Brain microvascular endothelial cell (primary cell): ENCODE measurements around the gene OAS3.
A peak's percentile ranks its signal among the peaks of the same experiment; 100 is the strongest.

Source experiments
- DNase-seq: peaks from one replicate; pipeline ENCODE4 v3.0.0-alpha.2; 2020
- H3K27ac ChIP-seq: fragments of 250-450 bp; sonication (Bioruptor Pico); 2 replicates; pipeline ENCODE4 v1.5.1; 2020; ENCODE audit warnings: mild to moderate bottlenecking, moderate library complexity
- H3K27me3 ChIP-seq: fragments of 250-450 bp; sonication (Bioruptor Pico); replicated peaks from 2 replicates; pipeline ENCODE4 v1.5.1; 2020; ENCODE audit warnings: mild to moderate bottlenecking
- H3K36me3 ChIP-seq: fragments of 250-450 bp; sonication (Bioruptor Pico); replicated peaks from 2 replicates; pipeline ENCODE4 v1.5.1; 2020; ENCODE audit warnings: mild to moderate bottlenecking
- H3K4me3 ChIP-seq: 2 replicates; pipeline ENCODE4 v1.5.1; 2011; ENCODE audit warnings: low read depth, mild to moderate bottlenecking, control low read depth, low read length, moderate library complexity
- in situ Hi-C: cut with HindIII; loops from 2 replicates; pipeline ENCODE4 v1.10.0; 2017; ENCODE audit warnings: low sequenced_read_pairs, low pct_ligation_motif_present
- TF ChIP-seq, protein P1 (sequence below): IDR thresholded peaks from 2 replicates; pipeline ENCODE4 v1.5.1; 2011; ENCODE audit warnings: low read depth, mild to moderate bottlenecking, moderate library complexity, low read length, control low read depth, inconsistent platforms; ENCODE audit errors: missing control alignments

Gene OAS3

DNA sequence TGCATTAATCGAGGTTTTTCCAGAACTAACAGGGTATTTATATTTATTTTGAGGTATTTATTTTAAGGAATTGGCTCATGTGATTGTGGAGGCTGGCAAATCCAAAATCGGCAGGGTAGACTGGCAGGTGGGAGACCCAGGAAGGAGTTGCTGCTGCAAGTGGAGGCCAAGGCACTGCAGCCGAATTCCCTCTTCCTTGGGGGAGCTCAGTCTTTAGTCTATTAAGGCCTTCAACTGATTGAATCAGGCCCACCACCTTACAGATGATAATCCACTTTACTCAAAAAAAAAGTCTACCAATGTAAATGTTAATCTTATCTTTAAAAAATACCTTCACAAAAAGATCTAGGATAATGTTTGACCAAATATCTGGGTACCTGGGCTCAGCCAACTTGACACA, 38.9 kb downstream of the OAS3 start:
- no peaks in the 10 kb centered on the region for H3K27me3 ChIP-seq
- H3K36me3 ChIP-seq: no peaks in the 10 kb centered on the region
- H3K4me3 ChIP-seq: no peak overlapping the region
- H3K27ac ChIP-seq: no peak overlapping the region
- DNase-seq: no peak
- in situ Hi-C loops: no loop called here
- TF ChIP-seq, protein P1, sequence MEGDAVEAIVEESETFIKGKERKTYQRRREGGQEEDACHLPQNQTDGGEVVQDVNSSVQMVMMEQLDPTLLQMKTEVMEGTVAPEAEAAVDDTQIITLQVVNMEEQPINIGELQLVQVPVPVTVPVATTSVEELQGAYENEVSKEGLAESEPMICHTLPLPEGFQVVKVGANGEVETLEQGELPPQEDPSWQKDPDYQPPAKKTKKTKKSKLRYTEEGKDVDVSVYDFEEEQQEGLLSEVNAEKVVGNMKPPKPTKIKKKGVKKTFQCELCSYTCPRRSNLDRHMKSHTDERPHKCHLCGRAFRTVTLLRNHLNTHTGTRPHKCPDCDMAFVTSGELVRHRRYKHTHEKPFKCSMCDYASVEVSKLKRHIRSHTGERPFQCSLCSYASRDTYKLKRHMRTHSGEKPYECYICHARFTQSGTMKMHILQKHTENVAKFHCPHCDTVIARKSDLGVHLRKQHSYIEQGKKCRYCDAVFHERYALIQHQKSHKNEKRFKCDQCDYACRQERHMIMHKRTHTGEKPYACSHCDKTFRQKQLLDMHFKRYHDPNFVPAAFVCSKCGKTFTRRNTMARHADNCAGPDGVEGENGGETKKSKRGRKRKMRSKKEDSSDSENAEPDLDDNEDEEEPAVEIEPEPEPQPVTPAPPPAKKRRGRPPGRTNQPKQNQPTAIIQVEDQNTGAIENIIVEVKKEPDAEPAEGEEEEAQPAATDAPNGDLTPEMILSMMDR: no peak

DNA sequence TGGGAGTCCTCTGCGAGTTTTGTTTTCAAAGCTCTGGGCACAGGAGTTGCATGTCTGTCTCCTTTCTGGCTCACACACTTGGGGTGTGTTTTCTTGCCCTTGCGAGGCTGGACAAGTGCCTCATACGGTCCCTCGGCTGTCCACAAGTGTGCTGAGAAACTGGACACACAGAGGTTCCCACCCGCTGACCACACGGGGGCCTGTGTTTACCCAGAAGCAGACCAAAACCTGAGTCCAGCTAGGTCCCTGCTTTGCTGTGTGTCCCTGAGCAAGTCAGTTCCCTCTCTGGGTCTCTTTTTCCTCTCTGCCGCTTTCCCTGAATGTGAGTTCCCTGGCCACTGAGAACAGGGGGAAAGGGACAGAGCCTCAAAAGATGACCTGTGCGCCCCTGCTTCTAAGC, 39.4 kb downstream of the OAS3 start:
- no peak overlapping the region for H3K27ac ChIP-seq
- no peaks in the 10 kb centered on the region for H3K36me3 ChIP-seq
- no peak overlapping the region for H3K4me3 ChIP-seq
- no peak for DNase-seq
- TF ChIP-seq, protein P1: no peak
- in situ Hi-C loops: no loop called here
- no peaks in the 10 kb centered on the region for H3K27me3 ChIP-seq

DNA sequence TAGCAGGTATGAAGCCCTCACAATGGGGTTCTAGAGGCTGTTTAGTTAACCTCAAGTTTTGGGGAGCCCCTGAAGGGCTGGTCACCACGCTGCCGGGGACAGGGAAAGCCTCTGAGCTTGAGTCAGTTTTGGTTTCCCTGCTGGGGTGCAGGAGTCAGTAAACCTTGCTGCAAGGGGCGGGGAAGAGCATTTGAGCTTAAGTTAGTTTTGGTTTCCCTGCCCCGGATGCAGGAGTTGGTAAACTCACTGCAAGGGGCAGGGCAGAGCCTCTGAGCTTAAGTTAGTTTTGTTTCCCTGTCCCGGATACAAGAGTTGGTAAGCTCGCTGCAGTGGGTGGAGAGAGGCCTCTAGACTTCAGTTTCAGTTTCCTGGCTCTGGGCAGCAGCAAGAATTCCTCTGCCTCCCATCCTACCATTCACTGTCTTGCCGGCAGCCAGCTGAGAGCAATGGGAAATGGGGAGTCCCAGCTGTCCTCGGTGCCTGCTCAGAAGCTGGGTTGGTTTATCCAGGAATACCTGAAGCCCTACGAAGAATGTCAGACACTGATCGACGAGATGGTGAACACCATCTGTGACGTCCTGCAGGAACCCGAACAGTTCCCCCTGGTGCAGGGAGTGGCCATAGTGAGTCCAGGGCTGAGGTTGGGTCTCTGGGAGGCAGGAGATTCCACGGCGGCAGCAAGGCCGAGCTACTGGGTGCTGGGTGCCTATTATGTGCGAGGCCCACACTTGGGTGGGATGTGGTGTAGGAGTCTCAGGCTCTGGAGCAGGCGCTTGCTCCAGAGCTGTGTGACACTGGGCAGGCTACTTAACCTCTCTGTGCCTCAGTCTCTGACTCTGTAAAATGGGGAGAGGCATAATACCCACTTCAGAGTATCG, 40.1 kb downstream of the OAS3 start, which contains the start of gene OAS2:
TSS of gene OAS2 (plus strand) at position 357 of the 878 bp plus-strand sequence. CDS start at position 447, 90 bp downstream.
- H3K4me3 ChIP-seq: peak within 1 kb of the TSS; percentile 35
- no peaks in the 10 kb centered on the region for H3K36me3 ChIP-seq
- in situ Hi-C loops: no loop called here
- TF ChIP-seq, protein P1: no peak
- H3K27ac ChIP-seq: no peak within 1 kb of the TSS
- no peaks in the 10 kb centered on the region for H3K27me3 ChIP-seq
- DNase-seq: peak; percentile 48

DNA sequence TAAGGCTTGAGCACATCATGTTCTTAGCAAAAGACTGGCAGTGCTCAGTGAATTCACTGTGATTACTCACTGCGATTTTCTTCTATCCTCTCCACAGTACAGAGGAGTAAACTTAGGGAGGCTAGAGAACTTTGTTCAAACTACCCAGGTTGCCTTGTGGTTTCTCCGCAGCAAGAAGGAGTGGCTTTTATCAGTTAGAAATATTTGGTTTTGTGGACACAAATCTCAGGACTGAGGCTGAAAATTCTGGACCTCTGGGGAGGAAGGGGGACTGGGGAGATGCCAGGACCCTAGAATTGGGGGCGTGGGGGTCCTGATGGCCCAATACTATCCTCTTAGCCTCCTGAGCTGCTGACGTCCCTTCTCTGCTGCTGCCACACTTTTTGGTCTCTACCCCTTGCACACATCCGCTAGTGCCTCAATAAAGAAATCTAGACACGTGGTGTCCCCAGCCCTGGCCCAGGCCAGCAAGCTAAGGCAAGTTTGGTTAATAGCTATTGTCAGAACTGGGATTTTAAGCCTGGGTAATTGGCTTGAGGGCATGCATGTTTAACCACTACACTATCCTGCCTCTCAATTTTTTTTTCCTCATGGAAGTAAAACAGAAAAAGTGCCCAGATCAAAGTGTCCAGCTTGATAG, 40.9 kb downstream of the OAS3 start:
- in situ Hi-C loops: no loop called here
- no peak for DNase-seq
- Histone ChIP-seq H3K27me3 (no peaks in the 10 kb centered on the region), H3K27ac (no peak overlapping the region), H3K4me3 (no peak overlapping the region), H3K36me3 (no peaks in the 10 kb centered on the region)
- TF ChIP-seq, protein P1: no peak

DNA sequence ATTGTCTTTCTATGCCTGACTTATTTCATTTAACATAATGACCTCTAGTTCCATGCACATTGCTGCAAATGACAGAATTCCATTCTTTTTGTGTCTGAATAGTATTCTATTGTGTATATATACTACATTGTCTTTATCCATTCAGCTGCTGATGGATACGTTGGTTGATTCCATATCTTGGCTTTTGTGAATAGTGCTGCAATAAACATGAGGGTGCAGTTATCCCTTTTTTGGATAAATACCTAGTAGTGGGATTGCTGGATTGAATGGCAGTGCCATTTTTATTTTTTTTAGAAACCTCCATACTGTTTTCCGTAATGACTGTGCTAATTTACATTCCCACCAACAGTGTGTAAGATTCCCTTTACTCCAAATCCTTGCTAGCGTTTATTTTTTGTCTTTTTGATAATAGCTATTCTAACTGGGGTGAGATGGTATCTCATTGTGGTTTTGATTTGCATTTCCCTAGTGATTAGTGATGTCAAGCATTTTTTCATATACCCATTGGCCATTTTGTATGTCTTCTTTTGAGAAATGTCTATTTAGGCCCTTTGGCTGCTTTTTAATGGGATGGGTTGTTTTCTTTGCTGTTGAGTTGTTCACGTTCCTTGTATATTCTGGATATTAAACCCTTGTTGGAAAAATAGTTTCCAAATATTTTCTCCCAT, 42.4 kb downstream of the OAS3 start:
- H3K27me3 ChIP-seq: no peaks in the 10 kb centered on the region
- TF ChIP-seq, protein P1: no peak
- no peak overlapping the region for H3K27ac ChIP-seq
- no peak for DNase-seq
- no peaks in the 10 kb centered on the region for H3K36me3 ChIP-seq
- in situ Hi-C loops: no loop called here
- H3K4me3 ChIP-seq: no peak overlapping the region
